Measurements from ENCODE around the gene SART1.

Gene SART1, protein sequence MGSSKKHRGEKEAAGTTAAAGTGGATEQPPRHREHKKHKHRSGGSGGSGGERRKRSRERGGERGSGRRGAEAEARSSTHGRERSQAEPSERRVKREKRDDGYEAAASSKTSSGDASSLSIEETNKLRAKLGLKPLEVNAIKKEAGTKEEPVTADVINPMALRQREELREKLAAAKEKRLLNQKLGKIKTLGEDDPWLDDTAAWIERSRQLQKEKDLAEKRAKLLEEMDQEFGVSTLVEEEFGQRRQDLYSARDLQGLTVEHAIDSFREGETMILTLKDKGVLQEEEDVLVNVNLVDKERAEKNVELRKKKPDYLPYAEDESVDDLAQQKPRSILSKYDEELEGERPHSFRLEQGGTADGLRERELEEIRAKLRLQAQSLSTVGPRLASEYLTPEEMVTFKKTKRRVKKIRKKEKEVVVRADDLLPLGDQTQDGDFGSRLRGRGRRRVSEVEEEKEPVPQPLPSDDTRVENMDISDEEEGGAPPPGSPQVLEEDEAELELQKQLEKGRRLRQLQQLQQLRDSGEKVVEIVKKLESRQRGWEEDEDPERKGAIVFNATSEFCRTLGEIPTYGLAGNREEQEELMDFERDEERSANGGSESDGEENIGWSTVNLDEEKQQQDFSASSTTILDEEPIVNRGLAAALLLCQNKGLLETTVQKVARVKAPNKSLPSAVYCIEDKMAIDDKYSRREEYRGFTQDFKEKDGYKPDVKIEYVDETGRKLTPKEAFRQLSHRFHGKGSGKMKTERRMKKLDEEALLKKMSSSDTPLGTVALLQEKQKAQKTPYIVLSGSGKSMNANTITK

DNA sequence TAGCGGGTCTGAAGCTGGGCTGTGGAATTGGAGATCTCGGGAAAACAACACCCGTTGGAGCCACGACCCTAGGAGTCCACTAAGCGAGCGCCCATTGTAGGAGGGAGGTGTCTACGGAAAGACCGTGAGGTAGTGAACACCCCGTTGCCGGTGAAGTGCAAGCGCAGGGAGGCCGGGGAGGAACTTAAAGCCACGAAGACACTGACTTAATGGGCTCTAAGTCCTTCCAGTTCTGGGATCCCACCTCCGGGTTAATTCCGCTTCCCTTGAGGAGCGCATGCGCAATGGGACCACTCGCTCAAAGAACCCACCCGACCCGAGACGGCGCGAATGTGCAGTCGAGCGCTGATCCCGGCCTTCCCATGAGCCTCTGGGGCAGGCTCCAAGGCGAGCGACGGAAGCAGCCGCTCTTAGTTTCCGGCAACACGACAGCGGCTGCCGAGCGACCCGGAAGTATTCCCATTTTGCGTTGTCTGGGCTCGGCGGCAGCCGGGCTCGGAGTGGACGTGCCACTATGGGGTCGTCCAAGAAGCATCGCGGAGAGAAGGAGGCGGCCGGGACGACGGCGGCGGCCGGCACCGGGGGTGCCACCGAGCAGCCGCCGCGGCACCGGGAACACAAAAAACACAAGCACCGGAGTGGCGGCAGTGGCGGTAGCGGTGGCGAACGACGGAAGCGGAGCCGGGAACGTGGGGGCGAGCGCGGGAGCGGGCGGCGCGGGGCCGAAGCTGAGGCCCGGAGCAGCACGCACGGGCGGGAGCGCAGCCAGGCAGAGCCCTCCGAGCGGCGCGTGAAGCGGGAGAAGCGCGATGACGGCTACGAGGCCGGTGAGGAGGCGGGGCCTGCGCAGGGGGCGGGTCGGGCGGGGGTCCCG, at the start of gene SART1:
SART1 (plus strand) TSS at position 468 of the 874 bp plus-strand sequence; CDS start at position 515, 47 bp downstream.
- no peaks in the 10 kb centered on the region for H3K4me1 ChIP-seq (ENCODE audit: control insufficient read depth, insufficient read depth, low read length)
- no peaks in the 10 kb centered on the region for H3K9me3 ChIP-seq (ENCODE audit: control insufficient read depth, insufficient read depth, low read length)
- no peaks in the 10 kb centered on the region for H3K27me3 ChIP-seq (ENCODE audit: control insufficient read depth, insufficient read depth, low read length)
- H3K36me3 ChIP-seq (ENCODE audit: control insufficient read depth, insufficient read depth, low read length) = peaks cover 29% of the 10 kb centered on the region
- peak within 1 kb of the TSS; percentile 95 for H3K9ac ChIP-seq (ENCODE audit: low read depth, low read length)
- peak within 1 kb of the TSS; percentile 94 for H3K4me3 ChIP-seq (ENCODE audit: low read depth, low read length)
- peak within 1 kb of the TSS; percentile 88 for H3K27ac ChIP-seq (ENCODE audit: low read depth, low read length)

DNA sequence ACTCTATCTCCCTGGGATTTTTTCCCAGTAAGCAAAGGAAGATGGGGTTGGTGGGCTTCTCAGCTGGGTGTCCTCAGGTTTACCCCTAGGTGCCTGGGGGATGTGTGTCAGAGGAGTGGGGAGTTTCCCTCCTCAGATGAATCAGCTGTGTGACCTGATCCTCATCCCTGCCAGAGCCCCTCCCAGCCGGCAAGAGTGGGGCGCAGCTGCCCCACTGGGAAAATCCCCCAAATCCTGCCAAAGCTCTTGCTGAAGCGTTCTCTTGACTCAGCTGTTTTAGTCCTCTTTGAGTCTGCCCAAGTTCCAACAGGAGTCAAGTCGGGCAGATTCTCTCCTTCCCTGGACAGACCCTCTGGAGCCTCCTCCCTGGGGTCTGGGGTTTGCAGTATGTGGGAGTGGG, 48.7 kb upstream of the SART1 start:
- Histone ChIP-seq H3K4me3 (ENCODE audit: low read depth, low read length) (no peak overlapping the region), H3K9ac (ENCODE audit: low read depth, low read length) (no peak overlapping the region), H3K27ac (ENCODE audit: low read depth, low read length) (no peak overlapping the region), H3K27me3 (ENCODE audit: control insufficient read depth, insufficient read depth, low read length) (peaks cover 10% of the 10 kb centered on the region), H3K9me3 (ENCODE audit: control insufficient read depth, insufficient read depth, low read length) (no peaks in the 10 kb centered on the region), H3K36me3 (ENCODE audit: control insufficient read depth, insufficient read depth, low read length) (peaks cover 3% of the 10 kb centered on the region; the same call in 1 of the 2 replicates), H3K4me1 (ENCODE audit: control insufficient read depth, insufficient read depth, low read length) (peaks cover 12% of the 10 kb centered on the region; the same call in 1 of the 2 replicates)

DNA sequence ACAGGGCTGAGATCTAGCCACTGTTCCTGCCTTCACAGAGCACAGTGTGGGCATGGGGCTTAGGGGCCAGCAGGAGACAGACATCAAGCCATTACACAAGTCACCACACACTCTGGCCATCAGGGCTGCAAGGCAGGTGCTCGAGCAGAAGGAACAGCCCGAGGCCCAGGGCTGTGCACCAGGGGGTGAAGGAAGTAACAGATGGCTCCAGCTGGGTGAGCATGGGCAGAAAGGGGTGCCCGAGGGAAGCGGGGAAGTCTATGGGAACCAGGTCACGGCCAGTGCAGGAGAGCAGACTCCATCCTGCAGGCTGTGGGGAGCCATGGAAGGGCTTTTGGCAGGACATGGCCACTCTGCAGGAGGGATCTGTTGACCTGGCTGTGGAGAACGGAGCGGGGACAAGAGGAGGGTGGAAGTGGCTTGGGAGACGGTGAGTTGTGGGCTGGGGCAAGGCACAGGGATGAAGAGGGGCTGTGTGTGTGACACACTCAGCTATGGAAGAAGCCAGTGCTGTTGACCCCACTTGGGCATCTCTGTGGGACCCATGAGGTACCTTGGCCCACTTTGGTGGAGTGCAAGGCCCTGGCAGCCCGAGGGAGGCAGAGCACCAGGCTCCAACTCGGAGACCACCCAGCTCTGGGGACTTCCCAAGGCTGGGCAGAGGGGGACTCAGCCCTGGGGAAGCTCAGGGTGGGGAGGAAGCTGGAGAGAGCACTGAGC, 46.3 kb upstream of the SART1 start:
- H3K36me3 ChIP-seq (ENCODE audit: control insufficient read depth, insufficient read depth, low read length) = peaks cover 3% of the 10 kb centered on the region; the same call in 1 of the 2 replicates
- H3K9ac ChIP-seq (ENCODE audit: low read depth, low read length) = no peak overlapping the region
- H3K27ac ChIP-seq (ENCODE audit: low read depth, low read length) = peak overlapping the region; percentile 85
- no peak overlapping the region for H3K4me3 ChIP-seq (ENCODE audit: low read depth, low read length)
- H3K9me3 ChIP-seq (ENCODE audit: control insufficient read depth, insufficient read depth, low read length) = no peaks in the 10 kb centered on the region
- no peaks in the 10 kb centered on the region; the same call in 1 of the 2 replicates for H3K27me3 ChIP-seq (ENCODE audit: control insufficient read depth, insufficient read depth, low read length)
- peaks cover 16% of the 10 kb centered on the region; the same call in 1 of the 2 replicates for H3K4me1 ChIP-seq (ENCODE audit: control insufficient read depth, insufficient read depth, low read length)

- Histone ChIP-seq H3K9me3 (ENCODE audit: control insufficient read depth, insufficient read depth, low read length) (no peaks in the 10 kb centered on the region), H3K36me3 (ENCODE audit: control insufficient read depth, insufficient read depth, low read length) (peaks cover 6% of the 10 kb centered on the region), H3K9ac (ENCODE audit: low read depth, low read length) (0 out of 2 replicates have a peak overlapping the region, but pooled peaks have one; percentile 18), H3K27me3 (ENCODE audit: control insufficient read depth, insufficient read depth, low read length) (no peaks in the 10 kb centered on the region), H3K27ac (ENCODE audit: low read depth, low read length) (peak overlapping the region; percentile 85), H3K4me3 (ENCODE audit: low read depth, low read length) (no peak overlapping the region), H3K4me1 (ENCODE audit: control insufficient read depth, insufficient read depth, low read length) (peaks cover 16% of the 10 kb centered on the region; the same call in 1 of the 2 replicates)
Observed at GRCh38 chr11:65915821-65916251, 45.7 kb upstream of the SART1 start.

DNA sequence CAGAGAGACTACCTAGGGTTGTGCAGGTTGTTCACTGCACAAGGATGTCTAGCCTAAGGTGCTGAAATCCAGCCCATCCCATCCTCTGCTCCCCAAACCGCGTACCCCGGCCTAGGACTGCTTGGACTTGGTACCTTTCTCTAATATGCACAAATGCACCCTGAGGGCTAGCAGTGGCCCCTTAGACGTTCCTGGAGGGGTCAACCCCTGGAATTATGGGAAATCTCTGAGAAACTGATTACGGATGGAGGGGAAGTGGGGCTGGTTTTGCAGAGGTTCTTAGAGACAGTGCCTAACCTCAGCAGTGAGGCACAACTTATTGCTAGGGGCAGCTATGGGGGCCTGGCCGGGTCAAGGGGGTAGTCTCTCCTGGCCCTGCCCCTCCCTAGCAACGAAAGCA, 45.1 kb upstream of the SART1 start:
- Histone ChIP-seq H3K36me3 (ENCODE audit: control insufficient read depth, insufficient read depth, low read length) (peaks cover 7% of the 10 kb centered on the region), H3K4me3 (ENCODE audit: low read depth, low read length) (no peak overlapping the region), H3K4me1 (ENCODE audit: control insufficient read depth, insufficient read depth, low read length) (peaks cover 16% of the 10 kb centered on the region; the same call in 1 of the 2 replicates), H3K9me3 (ENCODE audit: control insufficient read depth, insufficient read depth, low read length) (no peaks in the 10 kb centered on the region), H3K9ac (ENCODE audit: low read depth, low read length) (no peak overlapping the region), H3K27ac (ENCODE audit: low read depth, low read length) (peak overlapping the region; percentile 85), H3K27me3 (ENCODE audit: control insufficient read depth, insufficient read depth, low read length) (no peaks in the 10 kb centered on the region)

- Histone ChIP-seq H3K27ac (ENCODE audit: low read depth, low read length) (no peak overlapping the region), H3K9ac (ENCODE audit: low read depth, low read length) (no peak overlapping the region), H3K36me3 (ENCODE audit: control insufficient read depth, insufficient read depth, low read length) (peaks cover 10% of the 10 kb centered on the region), H3K4me3 (ENCODE audit: low read depth, low read length) (no peak overlapping the region), H3K4me1 (ENCODE audit: control insufficient read depth, insufficient read depth, low read length) (peaks cover 14% of the 10 kb centered on the region; the same call in 1 of the 2 replicates), H3K9me3 (ENCODE audit: control insufficient read depth, insufficient read depth, low read length) (no peaks in the 10 kb centered on the region), H3K27me3 (ENCODE audit: control insufficient read depth, insufficient read depth, low read length) (no peaks in the 10 kb centered on the region)
Observed at GRCh38 chr11:65917077-65917433, 44.5 kb upstream of the SART1 start.

- Histone ChIP-seq H3K9me3 (ENCODE audit: control insufficient read depth, insufficient read depth, low read length) (no peaks in the 10 kb centered on the region), H3K4me3 (ENCODE audit: low read depth, low read length) (peak overlapping the region; percentile 88), H3K9ac (ENCODE audit: low read depth, low read length) (no peak overlapping the region; the same call in 1 of the 2 replicates), H3K36me3 (ENCODE audit: control insufficient read depth, insufficient read depth, low read length) (peaks cover 16% of the 10 kb centered on the region), H3K27ac (ENCODE audit: low read depth, low read length) (no peak overlapping the region), H3K4me1 (ENCODE audit: control insufficient read depth, insufficient read depth, low read length) (peaks cover 13% of the 10 kb centered on the region; the same call in 1 of the 2 replicates), H3K27me3 (ENCODE audit: control insufficient read depth, insufficient read depth, low read length) (no peaks in the 10 kb centered on the region)
Observed at GRCh38 chr11:65917434-65918210, 43.9 kb upstream of the SART1 start.

DNA sequence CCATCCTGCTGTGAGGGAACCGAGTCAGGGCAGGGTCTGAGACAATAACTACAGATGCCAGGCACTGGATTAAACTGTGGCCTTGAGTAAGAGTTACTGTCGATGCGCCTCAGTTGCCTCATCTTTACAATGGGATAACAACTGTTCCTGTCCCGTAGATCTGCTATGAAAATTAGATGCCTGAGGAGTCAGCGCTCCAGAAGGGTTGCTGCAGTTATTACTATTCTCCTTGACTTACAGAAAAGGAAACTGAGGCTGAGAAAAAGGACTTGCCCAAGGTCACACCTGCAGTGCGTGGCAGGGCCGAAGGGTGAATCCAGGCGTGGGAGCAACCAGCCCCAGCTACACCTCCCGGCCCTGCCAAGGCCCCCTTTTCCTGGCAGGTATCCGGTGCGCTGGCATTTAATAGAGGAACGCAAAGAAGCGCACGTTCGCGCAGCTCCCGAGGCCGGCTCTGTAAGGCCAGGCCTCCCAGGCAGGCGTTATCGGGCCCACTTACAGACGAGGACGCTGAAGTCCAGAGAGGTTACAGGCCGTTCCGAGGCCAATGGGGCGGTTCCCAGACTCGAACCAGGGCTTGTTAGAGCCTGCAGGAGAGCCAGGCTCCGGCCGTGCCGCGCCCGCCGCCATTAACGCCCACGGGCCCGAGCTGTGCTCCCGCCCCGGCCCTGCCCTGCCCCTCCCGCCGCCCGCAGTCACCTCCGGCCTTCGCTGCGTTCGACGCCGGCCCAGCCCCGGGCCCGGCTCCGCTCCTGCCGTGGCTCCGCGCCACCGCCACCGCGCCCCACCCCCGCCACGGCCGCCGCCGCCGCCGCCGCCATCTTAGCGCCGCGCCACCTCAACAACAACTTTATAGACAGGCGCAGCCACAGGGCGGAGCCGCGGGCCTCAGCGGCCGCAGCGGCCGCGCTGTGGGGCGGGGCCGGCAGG, 43.1 kb upstream of the SART1 start, which contains the start of gene C11orf68:
C11orf68 (minus strand) TSS at position 852 of the 930 bp plus-strand sequence; CDS start at position 821, 31 bp downstream.
- H3K27ac ChIP-seq (ENCODE audit: low read depth, low read length) = peak within 1 kb of the TSS; percentile 91
- H3K9ac ChIP-seq (ENCODE audit: low read depth, low read length) = peak within 1 kb of the TSS; percentile 92
- no peaks in the 10 kb centered on the region for H3K27me3 ChIP-seq (ENCODE audit: control insufficient read depth, insufficient read depth, low read length)
- H3K4me1 ChIP-seq (ENCODE audit: control insufficient read depth, insufficient read depth, low read length) = peaks cover 13% of the 10 kb centered on the region; the same call in 1 of the 2 replicates
- H3K4me3 ChIP-seq (ENCODE audit: low read depth, low read length) = peak within 1 kb of the TSS; percentile 88
- H3K9me3 ChIP-seq (ENCODE audit: control insufficient read depth, insufficient read depth, low read length) = no peaks in the 10 kb centered on the region
- peaks cover 21% of the 10 kb centered on the region for H3K36me3 ChIP-seq (ENCODE audit: control insufficient read depth, insufficient read depth, low read length)
